ENCODE data around the gene DNASE2.
A peak's percentile ranks its signal among the peaks of the same experiment; 100 is the strongest.
"Not testable (repeated sequence)": the region's sequence is repeated elsewhere in the genome, so short reads cannot be mapped to it uniquely, and the experiment has no call there.

DNASE2 gene, protein sequence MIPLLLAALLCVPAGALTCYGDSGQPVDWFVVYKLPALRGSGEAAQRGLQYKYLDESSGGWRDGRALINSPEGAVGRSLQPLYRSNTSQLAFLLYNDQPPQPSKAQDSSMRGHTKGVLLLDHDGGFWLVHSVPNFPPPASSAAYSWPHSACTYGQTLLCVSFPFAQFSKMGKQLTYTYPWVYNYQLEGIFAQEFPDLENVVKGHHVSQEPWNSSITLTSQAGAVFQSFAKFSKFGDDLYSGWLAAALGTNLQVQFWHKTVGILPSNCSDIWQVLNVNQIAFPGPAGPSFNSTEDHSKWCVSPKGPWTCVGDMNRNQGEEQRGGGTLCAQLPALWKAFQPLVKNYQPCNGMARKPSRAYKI

DNA sequence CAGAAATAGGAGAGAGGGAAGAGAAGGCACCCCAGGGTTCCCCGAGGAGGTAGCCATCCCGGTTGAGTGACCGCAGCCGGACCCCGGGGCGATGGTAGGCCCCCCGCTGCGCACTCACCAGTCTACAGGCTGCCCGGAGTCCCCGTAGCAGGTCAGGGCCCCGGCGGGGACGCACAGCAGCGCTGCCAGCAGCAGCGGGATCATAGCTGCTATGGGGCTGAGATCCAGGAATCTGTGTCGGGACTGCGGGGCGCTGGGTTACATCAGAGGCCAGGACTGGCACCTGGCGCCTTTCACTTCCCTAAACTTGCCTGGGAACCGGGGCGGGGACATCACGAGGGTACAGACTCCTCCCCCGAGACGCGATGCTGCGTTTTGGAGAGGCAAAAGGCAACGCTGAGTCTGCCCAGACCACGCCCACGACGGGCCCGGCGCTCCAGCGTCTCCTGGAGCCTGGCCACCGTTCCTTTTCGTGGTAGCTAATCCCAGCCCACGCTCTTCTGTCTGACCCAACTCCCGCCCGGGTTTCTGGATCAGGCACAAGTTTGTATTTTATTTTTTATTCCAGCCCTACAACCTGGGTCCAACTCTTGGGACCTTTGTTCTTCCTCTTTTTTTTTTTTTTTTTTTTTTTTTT, at the start of gene DNASE2:
Gene DNASE2 (minus strand): TSS at position 278 of the 637 bp plus-strand sequence. CDS start 74 bp downstream, at position 204.
- DNase-seq (ENCODE audit: low read depth), result peak; percentile 93
- peak within 1 kb of the TSS; percentile 75 for H3K4me3 ChIP-seq (ENCODE audit: low read depth, low read length)
- TF ChIP-seq, protein P1, sequence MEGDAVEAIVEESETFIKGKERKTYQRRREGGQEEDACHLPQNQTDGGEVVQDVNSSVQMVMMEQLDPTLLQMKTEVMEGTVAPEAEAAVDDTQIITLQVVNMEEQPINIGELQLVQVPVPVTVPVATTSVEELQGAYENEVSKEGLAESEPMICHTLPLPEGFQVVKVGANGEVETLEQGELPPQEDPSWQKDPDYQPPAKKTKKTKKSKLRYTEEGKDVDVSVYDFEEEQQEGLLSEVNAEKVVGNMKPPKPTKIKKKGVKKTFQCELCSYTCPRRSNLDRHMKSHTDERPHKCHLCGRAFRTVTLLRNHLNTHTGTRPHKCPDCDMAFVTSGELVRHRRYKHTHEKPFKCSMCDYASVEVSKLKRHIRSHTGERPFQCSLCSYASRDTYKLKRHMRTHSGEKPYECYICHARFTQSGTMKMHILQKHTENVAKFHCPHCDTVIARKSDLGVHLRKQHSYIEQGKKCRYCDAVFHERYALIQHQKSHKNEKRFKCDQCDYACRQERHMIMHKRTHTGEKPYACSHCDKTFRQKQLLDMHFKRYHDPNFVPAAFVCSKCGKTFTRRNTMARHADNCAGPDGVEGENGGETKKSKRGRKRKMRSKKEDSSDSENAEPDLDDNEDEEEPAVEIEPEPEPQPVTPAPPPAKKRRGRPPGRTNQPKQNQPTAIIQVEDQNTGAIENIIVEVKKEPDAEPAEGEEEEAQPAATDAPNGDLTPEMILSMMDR (IDR thresholded peaks at IDR 0.05; ENCODE audit: low read depth, low read length, missing control alignments), result no peak

DNA sequence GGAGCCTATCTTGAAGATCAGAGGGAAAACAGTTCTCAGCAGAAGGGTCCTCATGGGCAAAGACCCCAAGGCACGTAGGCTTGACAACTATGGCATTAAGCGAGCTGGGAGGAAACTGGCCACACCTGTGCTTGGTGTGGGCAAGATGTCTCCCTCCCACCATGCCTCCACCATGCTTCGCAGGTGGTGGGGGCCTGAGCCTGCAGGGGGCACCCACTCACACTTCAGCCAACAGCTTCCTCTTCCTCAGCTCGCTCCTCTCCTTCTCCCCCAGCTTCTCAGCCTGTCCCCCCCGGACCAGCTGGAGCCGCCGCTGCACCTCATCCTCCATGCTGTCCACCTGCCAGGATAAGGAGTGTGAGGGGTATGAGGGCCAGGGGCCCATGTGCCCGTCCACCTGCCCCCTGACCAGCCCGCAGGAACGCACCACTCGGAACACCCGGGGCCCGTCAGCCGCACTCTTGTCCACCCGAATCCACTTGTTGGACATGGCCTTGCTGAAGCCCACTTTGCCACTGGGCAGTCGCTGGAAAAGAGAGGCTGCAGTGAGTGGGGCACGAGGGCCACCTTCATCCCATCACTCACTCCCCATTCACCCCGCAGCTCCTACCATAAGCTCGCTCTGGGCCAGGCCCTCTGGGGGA, 48.9 kb upstream of the DNASE2 start:
- no peak overlapping the region for H3K4me3 ChIP-seq (ENCODE audit: low read depth, low read length)
- DNase-seq (ENCODE audit: low read depth), result no peak
- TF ChIP-seq, protein P1 (IDR thresholded peaks at IDR 0.05; ENCODE audit: low read depth, low read length, missing control alignments), result peak; percentile 16

DNA sequence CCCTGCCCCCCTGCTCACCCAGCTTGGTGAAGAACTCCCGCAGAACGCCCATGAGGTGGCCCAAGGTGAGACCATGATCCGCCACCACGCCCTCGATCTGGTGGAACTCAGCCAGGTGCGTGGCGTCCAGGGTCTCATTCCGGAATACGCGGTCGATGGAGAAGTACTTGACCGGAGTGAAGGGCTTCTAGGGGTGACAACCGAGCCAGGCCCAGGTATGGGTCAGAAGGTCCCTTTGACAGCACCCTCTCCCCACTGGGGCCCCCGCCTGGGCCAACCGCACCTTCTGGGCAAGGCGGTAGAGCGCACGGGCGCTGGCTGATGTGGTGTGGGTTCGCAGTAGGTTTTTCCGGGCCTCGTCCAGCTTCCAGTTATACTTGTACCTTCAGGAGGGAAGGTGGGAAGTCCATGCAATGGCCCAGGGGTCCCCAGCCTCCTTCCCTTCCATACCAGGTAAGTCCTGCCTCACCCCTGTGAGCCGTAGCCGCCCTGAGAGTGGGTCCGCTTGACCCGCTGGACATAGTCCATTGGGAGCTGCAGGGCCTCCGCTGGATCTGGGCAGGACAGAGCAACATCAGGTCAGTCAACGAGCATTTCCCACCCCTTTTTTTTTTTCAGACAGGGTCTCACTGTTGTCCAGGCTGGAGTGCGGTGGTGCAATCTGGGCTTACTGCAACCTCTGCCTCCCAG, 43.5 kb upstream of the DNASE2 start:
- DNase-seq (ENCODE audit: low read depth), result no peak
- TF ChIP-seq, protein P1 (IDR thresholded peaks at IDR 0.05; ENCODE audit: low read depth, low read length, missing control alignments), result no peak
- no peak overlapping the region for H3K4me3 ChIP-seq (ENCODE audit: low read depth, low read length)

DNA sequence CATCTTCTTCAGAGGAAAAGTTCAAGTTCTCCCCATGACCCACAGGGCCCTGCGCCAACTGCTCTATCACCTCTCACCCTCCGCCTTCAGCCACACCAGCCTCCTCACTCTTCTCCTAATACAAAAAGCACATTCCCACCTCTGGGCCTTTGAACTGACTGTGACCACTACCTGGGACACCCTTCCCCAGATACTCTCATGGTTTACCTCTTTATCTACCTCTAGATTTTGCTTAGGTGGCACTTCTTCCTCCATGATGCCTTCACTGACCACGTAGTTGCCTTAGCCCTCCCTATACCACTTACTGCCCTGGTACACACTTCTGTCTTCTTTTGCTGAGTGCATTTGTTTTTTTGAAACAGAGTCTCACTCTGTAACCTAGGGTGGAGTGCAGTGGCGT, 41.7 kb upstream of the DNASE2 start:
- no peak overlapping the region for H3K4me3 ChIP-seq (ENCODE audit: low read depth, low read length)
- no peak for DNase-seq (ENCODE audit: low read depth)
- TF ChIP-seq, protein P1 (IDR thresholded peaks at IDR 0.05; ENCODE audit: low read depth, low read length, missing control alignments), result no peak

DNA sequence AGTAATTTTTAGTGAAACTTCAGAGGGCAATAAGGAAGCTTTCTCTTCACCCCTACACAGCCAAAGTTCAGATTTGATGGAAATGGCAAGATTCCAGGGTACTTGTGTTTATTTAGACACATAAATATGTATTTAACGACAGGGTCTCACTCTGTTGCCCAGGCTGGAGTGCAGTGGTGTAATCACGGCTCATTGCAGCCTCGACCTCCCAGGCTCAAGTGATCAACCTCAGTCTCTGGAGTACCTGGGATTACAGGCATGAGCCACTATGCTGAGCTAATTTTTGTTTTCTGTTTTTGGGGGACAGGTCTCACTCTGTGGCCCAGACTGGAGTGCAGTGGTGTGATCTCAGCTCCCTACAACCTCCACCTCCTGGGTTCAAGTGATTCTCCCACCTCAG, 39.8 kb upstream of the DNASE2 start:
- no peak for DNase-seq (ENCODE audit: low read depth)
- TF ChIP-seq, protein P1 (IDR thresholded peaks at IDR 0.05; ENCODE audit: low read depth, low read length, missing control alignments), result no peak
- H3K4me3 ChIP-seq (ENCODE audit: low read depth, low read length), result no peak overlapping the region

DNA sequence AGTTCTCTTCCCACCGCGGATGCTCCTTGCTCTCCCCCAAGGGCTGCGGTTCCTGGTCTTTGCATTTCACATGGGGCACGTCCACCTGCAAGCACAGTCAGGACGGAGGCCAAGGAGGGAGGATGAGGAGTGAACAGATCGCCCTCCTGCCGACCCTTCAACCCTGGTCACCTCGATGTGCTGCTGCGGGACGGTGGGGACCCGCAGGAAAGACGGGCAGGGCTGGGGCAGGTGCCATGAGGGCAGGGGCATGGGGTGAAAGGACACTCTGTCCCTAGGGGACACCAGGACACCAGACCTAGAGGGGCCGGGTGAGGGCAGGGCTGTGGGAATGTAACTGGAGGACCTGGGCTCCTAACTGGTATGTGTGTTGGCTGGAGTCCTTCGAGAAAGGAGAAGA, 37.0 kb upstream of the DNASE2 start:
- no peak for DNase-seq (ENCODE audit: low read depth)
- no peak overlapping the region for H3K4me3 ChIP-seq (ENCODE audit: low read depth, low read length)
- TF ChIP-seq, protein P1 (IDR thresholded peaks at IDR 0.05; ENCODE audit: low read depth, low read length, missing control alignments), result no peak

DNA sequence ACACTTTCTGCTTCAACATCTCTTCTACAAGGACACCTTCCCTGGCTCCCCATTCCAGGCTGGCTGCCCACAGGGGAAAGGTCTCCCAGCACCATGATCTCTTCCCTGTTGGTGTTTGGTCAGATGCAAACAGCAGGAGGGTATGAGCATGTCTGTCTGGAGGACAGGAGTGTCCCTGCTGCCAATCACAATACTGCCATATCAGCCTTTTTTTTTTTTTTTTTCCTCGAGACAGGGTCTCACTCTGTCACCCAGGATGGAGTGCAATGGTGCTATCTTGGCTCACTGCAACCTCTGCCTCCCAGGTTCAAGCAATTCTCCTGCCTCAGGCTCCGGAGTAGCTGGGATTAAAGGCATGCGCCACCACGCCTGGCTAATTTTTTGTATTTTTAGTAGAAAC, 34.6 kb upstream of the DNASE2 start:
- not testable (repeated sequence) for H3K4me3 ChIP-seq (ENCODE audit: low read depth, low read length); DNase-seq (ENCODE audit: low read depth)

Data from GM12864 (cell line).